Measurements from ENCODE around the gene SLC6A20. TPM values are rescaled to one million over a fixed set of nuclear protein-coding genes. Genes with fewer than 3 reads are reported as not detected.

SLC6A20 gene
- total RNA-seq, 1 donor from 2014 or later = not detected

- no peak for TF ChIP-seq CTCF (IDR thresholded peaks at IDR 0.05)
- H3K9me3 Mint-ChIP-seq (ENCODE audit: low read depth) = no peaks in the 10 kb centered on the region
- peaks cover 12% of the 10 kb centered on the region for H3K4me1 Mint-ChIP-seq (ENCODE audit: low read depth)
- no peak overlapping the region for H3K4me3 Mint-ChIP-seq (ENCODE audit: unreplicated experiment)
- H3K27ac Mint-ChIP-seq (ENCODE audit: unreplicated experiment) = no peak overlapping the region
- DNase-seq (ENCODE audit: low spot score) = no peak
- no peaks in the 10 kb centered on the region for H3K27me3 Mint-ChIP-seq (ENCODE audit: low read depth)
- peaks cover 35% of the 10 kb centered on the region for H3K36me3 Mint-ChIP-seq (ENCODE audit: low read depth)
Observed at GRCh38 chr3:45742461-45743089, 53.8 kb downstream of the SLC6A20 start.

- Mint-ChIP-seq H3K27ac (ENCODE audit: unreplicated experiment) (no peak overlapping the region), H3K4me3 (ENCODE audit: unreplicated experiment) (no peak overlapping the region), H3K4me1 (ENCODE audit: low read depth) (peaks cover 12% of the 10 kb centered on the region), H3K9me3 (ENCODE audit: low read depth) (no peaks in the 10 kb centered on the region), H3K36me3 (ENCODE audit: low read depth) (peaks cover 37% of the 10 kb centered on the region), H3K27me3 (ENCODE audit: low read depth) (no peaks in the 10 kb centered on the region)
- no peak for DNase-seq (ENCODE audit: low spot score)
- no peak for TF ChIP-seq CTCF (IDR thresholded peaks at IDR 0.05)
Observed at GRCh38 chr3:45741742-45742460, 54.4 kb downstream of the SLC6A20 start.

- peaks cover 12% of the 10 kb centered on the region for H3K4me1 Mint-ChIP-seq (ENCODE audit: low read depth)
- H3K27me3 Mint-ChIP-seq (ENCODE audit: low read depth) = no peaks in the 10 kb centered on the region
- H3K9me3 Mint-ChIP-seq (ENCODE audit: low read depth) = no peaks in the 10 kb centered on the region
- no peak overlapping the region for H3K4me3 Mint-ChIP-seq (ENCODE audit: unreplicated experiment)
- TF ChIP-seq CTCF (IDR thresholded peaks at IDR 0.05) = no peak
- H3K27ac Mint-ChIP-seq (ENCODE audit: unreplicated experiment) = no peak overlapping the region
- peaks cover 38% of the 10 kb centered on the region for H3K36me3 Mint-ChIP-seq (ENCODE audit: low read depth)
- DNase-seq (ENCODE audit: low spot score) = no peak
Observed at GRCh38 chr3:45741247-45741646, 55.1 kb downstream of the SLC6A20 start.

- Mint-ChIP-seq H3K27ac (ENCODE audit: unreplicated experiment) (no peak overlapping the region), H3K4me1 (ENCODE audit: low read depth) (peaks cover 13% of the 10 kb centered on the region), H3K9me3 (ENCODE audit: low read depth) (no peaks in the 10 kb centered on the region), H3K4me3 (ENCODE audit: unreplicated experiment) (no peak overlapping the region), H3K27me3 (ENCODE audit: low read depth) (no peaks in the 10 kb centered on the region), H3K36me3 (ENCODE audit: low read depth) (peaks cover 40% of the 10 kb centered on the region)
- DNase-seq (ENCODE audit: low spot score) = no peak
- TF ChIP-seq CTCF (IDR thresholded peaks at IDR 0.05) = no peak
Observed at GRCh38 chr3:45739991-45740390, 56.3 kb downstream of the SLC6A20 start.

- DNase-seq (ENCODE audit: low spot score) = no peak
- TF ChIP-seq CTCF (IDR thresholded peaks at IDR 0.05) = no peak
- Mint-ChIP-seq H3K36me3 (ENCODE audit: low read depth) (peaks cover 50% of the 10 kb centered on the region), H3K4me3 (ENCODE audit: unreplicated experiment) (no peak overlapping the region), H3K4me1 (ENCODE audit: low read depth) (peaks cover 19% of the 10 kb centered on the region), H3K9me3 (ENCODE audit: low read depth) (no peaks in the 10 kb centered on the region), H3K27ac (ENCODE audit: unreplicated experiment) (no peak overlapping the region), H3K27me3 (ENCODE audit: low read depth) (no peaks in the 10 kb centered on the region)
Observed at GRCh38 chr3:45737234-45737633, 59.1 kb downstream of the SLC6A20 start.

Measured in chondrocyte (in vitro differentiated cells).